IPS DF 4.7 (cell line): ENCODE measurements around the gene HOXA7.

Source experiments
- DNase-seq: peaks from one replicate; pipeline ENCODE4 v3.0.0-alpha.2; 2013; ENCODE audit warnings: low spot score; ENCODE audit errors: extremely low read depth

HOXA7 gene

DNA sequence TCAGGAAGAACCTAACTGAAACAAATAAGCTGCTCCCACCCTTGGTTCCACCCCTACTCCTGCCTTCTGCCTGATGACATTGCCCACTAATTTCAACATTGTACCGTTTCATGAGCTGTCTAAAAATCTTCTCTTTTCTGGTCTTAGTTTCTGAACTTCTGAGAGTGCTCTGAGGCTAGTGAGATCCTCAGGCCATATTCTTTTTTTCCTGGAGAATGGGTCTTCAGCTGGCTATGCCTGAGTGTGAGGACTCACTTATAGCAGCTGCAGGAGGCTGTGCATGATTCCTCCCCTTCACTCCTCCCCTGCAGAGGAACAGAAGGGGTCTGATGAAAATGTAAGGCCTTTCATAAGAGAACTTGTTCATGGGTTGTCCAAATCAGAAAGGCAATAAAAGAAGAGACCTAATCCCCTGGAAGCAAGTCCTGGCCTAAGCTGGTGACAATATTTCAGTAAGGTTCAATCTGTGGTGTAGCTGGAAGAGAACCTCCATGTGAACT lies 37.0 kb downstream of the HOXA7 start:
- no peak for DNase-seq

DNA sequence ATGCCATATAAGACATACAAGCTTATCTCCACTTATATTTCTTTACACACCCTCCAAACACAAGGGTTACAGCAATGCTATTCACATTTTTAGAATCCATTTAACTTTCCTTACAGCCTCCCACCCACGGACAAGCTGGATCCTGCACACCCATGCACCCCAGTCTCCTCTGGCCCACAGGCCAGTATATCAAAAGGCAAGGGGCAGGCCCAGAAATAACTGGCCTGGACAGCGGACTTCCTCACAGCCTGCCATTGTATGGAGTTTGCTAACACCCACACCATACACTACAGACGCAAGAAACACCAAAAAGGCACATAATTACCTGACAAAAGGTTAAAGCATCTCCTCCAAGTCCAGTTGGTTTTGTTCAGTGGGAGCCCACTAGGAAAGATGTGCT lies 37.9 kb downstream of the HOXA7 start:
- DNase-seq = no peak

DNA sequence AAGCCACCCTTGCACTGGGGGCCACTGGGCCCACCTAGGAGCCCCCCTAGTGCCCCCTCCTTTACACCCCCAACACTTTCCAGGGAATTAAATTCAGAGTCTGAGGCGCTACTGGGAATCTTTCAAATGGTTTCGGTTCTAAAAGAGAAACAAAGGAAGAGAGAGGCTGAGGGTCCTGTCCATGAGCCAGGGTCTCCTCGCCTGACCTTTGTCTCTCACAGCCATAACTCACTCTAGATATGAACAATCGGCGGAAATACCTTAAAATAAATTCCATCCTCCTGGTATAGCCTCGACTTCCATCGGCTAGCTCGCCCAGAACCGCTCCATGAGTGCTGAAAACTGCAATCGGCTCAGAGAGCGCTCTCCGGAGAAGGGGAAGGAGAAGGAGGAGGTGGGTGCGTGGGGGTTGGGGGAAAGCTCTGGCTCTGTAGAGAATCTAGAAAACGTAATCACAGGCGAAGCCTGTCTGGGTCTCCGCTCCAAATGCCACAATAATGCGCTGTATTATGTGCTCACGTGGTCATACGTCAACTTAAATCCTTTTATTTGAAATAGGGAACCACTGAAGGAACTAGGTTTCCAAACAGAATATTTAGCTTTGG lies 38.5 kb downstream of the HOXA7 start:
- no peak for DNase-seq

GRCh38 chr7:27116962-27117886 lies 39.3 kb downstream of the HOXA7 start:
- no peak for DNase-seq

- no peak for DNase-seq
Measured at GRCh38 chr7:27116031-27116961, 40.2 kb downstream of the HOXA7 start.

- no peak for DNase-seq
Measured at GRCh38 chr7:27115221-27116026, 41.1 kb downstream of the HOXA7 start.

DNA sequence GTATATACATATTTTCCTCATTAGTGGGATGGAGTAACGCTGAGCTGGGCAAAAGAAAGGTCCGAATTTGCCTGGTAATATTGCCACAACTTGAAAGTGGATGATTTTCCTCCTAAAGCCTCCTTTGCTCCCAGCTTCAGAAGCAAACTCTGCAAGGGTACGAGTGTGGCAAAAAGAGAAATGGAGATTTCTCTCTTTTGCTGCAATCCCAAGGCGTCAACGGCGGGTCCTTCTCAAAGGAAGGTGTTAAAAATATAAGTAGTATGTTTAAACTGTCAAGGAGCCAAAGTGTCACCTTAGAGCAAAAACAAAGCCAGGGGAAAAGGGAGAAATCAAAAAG lies 41.6 kb downstream of the HOXA7 start:
- DNase-seq = no peak

DNA sequence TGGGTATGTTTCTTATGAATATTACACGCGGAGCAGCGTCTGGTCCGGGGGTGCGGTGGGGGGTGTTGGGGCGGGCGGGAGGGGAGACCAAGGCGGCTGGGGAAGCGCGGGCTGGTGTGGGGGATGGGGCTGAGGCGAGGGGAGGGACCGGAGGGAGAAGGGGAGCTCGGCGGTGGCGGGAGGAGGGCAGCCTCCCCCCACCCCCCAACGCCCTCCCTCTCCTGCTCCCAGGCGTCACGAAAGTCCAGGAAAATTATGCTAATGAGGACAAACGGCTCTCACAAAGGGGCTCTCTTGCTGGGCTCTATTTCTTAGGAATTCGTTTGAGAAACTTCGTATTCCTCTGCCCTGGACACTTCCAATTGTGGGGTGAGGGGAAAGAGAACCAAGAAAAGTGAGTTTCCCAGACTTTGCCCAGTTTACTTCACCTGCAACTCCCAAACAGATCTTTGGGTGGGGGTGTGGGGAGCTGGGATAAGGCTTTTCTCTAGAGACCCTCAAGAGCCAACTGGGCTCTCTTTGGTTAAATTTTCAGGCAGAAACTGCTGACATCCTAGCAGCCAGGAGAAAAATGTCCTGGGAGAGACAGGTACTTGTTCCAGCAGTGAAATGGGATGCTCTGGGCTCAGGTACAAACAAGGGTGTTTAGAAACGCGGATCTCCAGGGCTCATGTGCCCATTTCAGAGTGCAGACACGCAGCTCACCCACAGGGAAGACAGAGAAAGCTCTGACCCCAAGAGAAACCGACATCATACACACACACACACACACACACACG lies 42.3 kb downstream of the HOXA7 start:
- DNase-seq = no peak

- no peak for DNase-seq
Measured at GRCh38 chr7:27112955-27113949, 43.2 kb downstream of the HOXA7 start.

DNA sequence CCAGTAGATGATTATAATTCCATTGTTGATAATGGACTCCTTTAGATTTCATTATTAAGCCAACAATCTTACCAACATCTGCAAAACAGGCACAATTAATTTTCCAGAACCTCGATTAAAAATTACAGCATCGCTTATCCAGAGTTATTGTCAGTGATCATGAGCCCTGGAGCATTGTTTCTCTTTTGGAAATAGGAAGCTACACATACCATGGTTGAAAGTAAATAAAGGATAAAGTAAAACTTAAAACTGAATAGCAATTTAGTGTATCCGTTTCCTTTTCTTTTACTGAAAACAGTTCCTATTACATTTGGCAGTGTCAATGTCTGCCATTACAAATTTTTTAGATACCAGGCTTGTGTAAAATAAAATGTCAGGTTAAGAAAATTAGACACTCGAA lies 44.1 kb downstream of the HOXA7 start:
- no peak for DNase-seq

GRCh38 chr7:27111751-27112277 lies 44.7 kb downstream of the HOXA7 start:
- no peak for DNase-seq

GRCh38 chr7:27111042-27111750 lies 45.3 kb downstream of the HOXA7 start:
- DNase-seq = no peak

DNA sequence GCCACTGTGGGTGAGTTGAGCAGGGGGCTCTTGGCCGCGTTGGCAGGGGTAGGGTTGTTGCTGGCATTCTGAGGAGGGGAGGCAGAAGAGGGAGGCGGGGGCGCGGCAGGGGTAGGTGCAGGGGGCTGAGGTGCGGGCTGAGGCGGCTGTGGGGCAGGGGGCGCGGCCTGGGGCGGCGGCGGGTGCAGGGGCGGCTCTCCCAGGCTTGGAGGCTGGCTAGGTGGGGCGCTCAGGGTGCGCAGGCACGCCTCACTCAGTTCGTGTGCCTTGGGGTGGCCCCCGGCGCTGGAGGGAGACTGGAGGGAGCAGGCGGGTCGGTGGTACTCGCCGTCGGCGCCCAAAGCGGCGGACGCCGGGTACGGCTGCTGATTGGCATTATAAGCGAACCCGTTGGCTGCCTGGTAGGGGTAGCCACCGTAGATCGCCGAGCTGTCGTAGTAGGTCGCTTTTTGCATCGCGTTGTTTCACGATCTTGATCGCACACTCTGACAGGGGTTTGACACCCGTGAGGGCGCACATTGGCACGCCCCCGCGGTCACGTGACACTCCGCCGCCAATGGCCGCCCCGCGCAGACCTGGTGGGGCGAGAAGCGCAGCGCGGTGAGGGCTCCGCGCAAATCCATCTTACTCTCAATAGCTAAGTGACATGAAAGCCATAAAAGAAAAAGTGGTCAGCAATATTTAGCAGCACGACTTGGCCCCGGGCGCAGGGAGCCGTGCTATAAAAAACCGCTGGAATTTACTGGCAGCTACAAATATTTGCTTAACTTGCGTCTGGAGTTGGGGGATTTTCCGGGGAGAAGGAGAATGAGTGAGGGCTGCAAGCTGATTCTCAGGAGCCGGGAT lies 46.1 kb downstream of the HOXA7 start:
- DNase-seq = no peak

DNA sequence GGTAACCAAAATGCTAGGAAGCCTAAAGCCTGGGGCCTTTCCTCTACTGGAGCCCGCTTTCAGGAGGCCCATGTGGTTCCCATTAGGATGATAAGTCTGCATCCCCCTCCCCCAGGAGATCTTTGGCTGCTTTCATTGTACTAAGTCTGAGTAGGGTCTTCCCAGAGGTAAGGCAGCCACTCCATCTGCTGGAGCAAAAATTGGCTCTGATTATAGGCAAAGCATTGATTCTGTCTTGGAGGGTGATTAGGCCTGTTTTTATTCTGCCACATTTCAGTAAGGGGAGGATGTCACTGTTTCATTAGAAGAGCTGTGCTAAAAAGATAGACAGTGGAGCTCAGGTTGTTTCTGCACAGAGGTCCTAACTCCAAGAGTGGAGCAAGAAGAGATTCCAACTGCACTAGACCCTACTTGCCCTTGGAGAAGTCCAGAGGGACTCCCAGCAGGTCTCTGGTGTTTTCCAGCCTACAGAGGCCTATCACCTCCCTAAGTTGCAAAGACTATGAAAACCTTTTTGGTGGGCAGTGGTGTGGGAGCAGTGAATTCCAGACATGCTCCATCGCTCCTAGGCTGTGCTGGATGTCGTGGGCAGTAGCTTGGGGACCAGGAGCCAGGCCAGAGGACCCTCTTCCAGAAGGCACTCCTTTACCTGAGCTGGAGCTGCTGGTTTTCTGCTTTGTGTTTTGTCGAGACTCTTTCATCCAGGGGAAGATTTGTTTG lies 46.8 kb downstream of the HOXA7 start:
- DNase-seq = no peak

DNA sequence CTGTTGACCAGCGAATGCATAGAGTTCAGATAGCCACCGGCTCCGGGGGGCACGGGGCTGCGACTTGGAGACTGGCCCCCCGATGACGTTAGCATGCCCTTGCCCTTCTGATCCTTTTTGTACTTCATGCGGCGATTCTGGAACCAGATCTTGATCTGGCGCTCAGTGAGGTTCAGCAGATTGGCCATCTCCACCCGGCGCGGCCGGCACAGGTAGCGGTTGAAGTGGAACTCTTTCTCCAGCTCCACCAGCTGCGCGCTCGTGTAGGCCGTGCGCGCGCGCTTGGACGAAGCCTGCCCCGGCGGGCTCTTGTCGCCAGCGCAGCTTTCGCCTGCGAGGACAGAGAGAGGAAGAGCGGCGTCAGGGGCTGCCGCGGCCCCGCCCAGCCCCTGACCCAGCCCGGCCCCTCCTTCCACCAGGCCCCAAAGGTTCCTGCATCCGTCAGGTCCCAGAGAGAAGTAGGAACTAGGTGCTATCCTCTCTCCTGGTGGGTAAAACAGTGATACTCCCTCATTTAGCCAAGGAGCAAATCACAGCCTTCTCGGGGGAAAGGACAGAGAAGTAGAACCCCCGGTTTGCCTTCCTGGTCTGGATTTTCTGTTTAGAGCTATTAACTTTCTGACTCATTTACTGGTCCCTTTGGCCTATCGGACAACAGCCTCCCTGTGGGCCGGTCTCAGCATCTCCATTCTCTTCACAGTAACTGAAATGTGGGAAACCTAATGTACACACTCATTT lies 47.9 kb downstream of the HOXA7 start:
- DNase-seq = no peak
